Measurements from ENCODE around the gene PHACTR1.

- TF ChIP-seq EZH2 (IDR thresholded peaks at IDR 0.05; ENCODE audit: borderline replicate concordance, low read depth, low read length, poor library complexity, severe bottlenecking) (no peak), CTCF (conservative IDR thresholded peaks at IDR 0.05; ENCODE audit: low read depth, low read length) (no peak)
Observed at GRCh38 chr6:12827921-12828320, 111.4 kb downstream of the PHACTR1 start.
